HL-60/S4 (cell line): ENCODE results near the gene AICDA.
"Not testable (repeated sequence)": the region's sequence is repeated elsewhere in the genome, so short reads cannot be mapped to it uniquely, and the experiment has no call there.

ENCODE experiments used
- in situ Hi-C: fragments of 300-500 bp; cut with MboI; formaldehyde crosslinking; loops from 2 replicates; pipeline ENCODE4 v1.14.3; 2022; ENCODE audit warnings: low sequenced_read_pairs

Gene AICDA

GRCh38 chr12:8612629-8613028, at the start of gene AICDA:
TSS of gene AICDA (minus strand) at chr12:8612859. CDS start at chr12:8612767, 92 bp downstream.
- in situ Hi-C loops: no loop called here

DNA sequence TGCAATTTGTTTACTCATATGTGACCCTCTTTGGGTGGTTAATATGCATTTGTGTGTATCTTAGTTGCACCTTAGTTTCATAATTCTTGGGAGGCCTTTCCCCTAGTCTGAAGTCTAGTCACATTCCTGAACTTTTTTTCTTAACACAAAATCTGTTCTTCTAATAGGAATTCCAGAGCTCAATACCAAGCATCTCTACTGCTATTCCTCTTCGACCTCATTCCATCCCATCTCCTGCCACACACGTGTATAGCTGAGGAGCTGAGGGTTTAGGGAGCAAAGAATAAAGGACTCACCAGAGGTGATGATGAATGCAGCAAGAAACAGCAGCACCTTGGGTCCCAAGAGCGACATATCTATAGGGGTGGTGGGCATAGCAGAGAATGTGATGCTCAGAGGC, 49.1 kb upstream of the AICDA start:
- in situ Hi-C loops: no loop called here

GRCh38 chr12:8661016-8661415, 48.4 kb upstream of the AICDA start:
- in situ Hi-C loops: no loop called here

- in situ Hi-C loops: no loop called here
These were observed 45.7 kb upstream of the AICDA start for GRCh38 chr12:8658346-8658745.

- in situ Hi-C loops: no loop called here
These were observed 42.8 kb upstream of the AICDA start for GRCh38 chr12:8655421-8655820.

GRCh38 chr12:8648576-8649205, 36.0 kb upstream of the AICDA start:
- in situ Hi-C loops: no loop called here

DNA sequence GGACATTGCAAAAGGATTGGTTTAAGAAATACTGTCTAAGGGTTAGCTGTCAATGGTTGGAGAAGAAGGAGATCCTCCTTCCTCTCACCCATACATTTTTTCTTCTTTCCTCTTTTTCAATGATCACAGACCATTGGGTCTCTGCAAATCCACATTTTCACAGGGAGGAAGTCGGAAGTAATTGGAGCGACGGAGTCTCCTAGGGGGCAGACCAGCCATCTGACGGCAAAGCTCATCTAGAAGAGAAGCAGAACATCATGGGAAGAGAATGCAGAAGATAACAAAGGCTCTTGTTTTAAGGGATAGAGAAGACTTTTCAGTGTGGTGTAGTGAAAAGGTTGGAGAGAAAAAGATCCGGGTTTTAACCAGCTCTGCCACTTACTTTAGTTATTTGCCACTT, 35.3 kb upstream of the AICDA start:
- in situ Hi-C loops: no loop called here

DNA sequence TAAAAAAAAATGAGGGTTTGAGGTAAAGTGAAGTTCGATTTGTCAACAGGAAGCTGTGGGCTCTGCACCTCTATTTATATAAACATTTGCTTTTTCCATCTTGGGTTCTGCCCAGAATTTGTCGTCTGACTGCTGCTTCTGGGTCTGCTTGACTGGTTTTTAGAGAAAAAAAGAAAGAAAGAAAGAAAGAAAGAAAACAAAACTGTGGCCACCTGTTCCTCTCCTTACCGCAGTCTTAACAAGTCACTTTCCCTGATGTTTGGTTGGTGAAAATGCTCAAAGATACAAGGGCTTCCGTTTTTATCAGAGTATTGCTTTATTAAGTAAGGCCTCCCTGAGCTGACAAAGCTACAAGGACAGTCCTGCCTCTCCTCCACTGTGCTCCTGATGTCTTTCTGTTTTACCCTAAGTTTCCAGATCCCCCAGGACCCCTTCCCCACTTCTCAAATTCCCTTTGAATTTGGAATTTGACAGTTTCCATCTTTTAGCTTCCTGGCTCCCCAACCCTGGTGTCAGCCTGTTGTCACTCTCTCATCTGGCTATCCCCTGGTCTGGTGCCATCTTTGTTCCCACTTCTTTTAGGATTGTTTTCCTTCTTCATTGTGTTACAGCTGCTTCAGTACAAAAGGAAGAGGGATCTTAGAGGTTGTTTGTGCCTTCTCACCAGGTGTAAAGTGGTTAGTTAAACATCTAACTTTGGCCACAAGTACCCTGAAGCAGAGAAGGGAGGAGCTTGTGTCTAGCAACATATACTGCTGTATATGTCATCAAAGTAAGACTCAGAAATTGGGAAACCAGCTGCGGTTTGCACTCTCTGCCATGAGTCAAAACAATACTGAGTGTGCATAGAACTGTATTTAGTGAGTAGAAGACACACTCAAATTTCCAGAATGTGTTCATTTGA, 31.9 kb upstream of the AICDA start:
- in situ Hi-C loops: no loop called here

DNA sequence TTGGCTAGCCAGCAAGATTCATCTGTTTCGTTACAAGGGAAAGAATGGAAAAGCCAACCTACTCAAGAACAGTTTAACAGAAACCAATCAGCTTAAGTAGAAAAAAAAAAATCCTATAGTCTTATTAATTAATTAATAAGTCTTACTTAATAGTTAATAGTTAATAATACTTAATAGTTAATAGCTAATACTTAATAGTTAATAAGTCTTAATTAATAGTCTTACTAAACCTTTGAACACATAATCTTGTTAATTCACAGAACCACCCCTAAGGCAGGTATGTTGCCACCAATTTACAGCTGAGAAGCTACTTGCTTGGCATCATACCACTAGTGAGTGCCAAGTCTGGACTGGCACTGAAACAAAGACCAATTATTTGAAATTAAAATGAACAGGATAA, 30.1 kb upstream of the AICDA start:
- in situ Hi-C loops: no loop called here

DNA sequence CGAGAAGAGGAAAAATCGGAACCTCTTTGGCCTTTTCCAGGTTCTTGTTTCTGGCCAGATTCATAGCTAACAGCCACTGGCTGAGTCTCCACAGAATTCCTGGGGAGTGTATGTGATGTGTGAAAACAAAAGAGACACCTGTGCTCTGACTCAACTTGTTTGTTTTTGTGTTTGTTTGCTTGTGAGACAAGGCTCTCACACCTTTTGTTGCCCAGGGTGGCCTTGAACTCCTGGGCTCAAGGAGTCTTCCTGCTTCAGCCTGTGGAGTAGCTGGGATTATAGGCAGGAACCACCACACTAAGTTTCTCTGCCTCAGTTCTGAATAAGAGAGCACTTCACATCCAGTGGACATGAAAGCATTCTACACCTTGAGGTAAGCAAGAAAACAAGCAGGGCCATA, 27.3 kb upstream of the AICDA start:
- in situ Hi-C loops: no loop called here

GRCh38 chr12:8638951-8639350, 26.3 kb upstream of the AICDA start:
- in situ Hi-C loops: no loop called here

DNA sequence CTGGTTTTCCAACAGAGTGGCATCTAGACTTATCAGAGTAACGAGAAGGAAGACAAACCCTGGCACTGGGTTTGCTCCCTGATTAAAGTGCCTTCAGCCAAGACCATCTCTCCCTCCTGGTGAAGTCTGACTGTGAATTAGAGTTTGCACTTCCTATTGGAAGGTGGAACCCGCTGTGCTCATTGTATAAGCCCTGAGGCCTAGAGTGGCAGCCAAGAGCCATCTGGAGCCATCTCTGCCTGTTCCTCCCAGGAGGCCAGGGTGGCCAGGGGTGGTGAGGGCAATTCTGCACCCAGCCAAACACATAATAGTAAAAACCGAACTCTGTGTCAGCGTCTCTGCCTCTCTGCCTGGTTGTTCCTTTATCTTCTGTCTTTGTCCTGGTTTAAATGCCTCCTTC, 25.0 kb upstream of the AICDA start:
- in situ Hi-C loops: no loop called here

DNA sequence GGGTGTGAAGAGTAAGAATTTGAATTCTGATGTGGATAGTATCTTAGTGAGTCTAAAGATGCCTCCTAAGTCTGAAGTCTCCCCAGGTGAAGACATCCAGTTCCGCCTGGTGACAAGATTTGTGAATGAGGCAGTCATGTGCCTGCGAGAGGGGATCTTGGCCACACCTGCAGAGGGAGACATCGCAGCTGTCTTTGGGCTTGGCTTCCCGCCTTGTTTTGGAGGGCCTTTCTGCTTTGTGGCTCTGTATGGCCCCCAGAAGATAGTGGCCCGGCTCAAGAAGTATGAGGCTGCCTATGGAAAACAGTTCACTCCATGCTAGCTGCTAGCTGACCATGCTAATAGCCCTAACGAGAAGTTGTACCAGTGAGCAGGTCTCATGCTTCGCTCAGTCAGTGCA, 24.6 kb upstream of the AICDA start:
- in situ Hi-C loops: no loop called here

GRCh38 chr12:8636581-8636980, 23.9 kb upstream of the AICDA start:
- in situ Hi-C loops: no loop called here

DNA sequence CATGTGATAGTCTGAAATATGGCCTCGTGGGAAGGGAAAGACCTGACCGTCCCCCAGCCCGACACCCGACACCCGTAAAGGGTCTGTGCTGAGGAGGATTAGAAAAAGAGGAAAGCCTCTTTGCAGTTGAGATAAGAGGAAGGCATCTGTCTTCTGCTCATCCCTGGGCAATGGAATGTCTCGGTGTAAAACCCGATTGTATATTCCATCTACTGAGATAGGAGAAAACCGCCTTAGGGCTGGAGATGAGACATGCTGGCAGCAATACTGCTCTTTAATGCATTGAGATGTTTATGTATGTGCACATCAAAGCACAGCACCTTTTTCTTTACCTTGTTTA, 23.3 kb upstream of the AICDA start:
- in situ Hi-C loops: not testable (repeated sequence)

- in situ Hi-C loops: not testable (repeated sequence)
These were observed 22.8 kb upstream of the AICDA start for GRCh38 chr12:8635342-8636006.

- in situ Hi-C loops: no loop called here
These were observed 17.5 kb upstream of the AICDA start for GRCh38 chr12:8630131-8630530.

GRCh38 chr12:8629486-8630033, 16.9 kb upstream of the AICDA start:
- in situ Hi-C loops: no loop called here

GRCh38 chr12:8628731-8629130, 16.1 kb upstream of the AICDA start:
- in situ Hi-C loops: no loop called here

DNA sequence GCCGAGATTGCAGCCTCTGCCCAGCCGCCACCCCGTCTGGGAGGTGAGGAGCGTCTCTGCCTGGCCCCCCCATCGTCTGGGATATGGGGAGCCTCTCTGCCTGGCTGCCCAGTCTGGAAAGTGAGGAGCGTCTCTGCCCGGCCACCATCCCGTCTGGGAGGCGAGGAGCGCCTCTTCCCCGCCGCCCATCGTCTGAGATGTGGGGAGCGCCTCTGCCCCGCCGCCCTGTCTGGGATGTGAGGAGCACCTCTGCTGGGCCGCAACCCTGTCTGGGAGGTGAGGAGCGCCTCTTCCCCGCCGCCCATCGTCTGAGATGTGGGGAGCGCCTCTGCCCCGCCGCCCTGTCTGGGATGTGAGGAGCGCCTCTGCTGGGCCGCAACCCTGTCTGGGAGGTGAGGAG, 12.1 kb upstream of the AICDA start:
- in situ Hi-C loops: not testable (repeated sequence)

DNA sequence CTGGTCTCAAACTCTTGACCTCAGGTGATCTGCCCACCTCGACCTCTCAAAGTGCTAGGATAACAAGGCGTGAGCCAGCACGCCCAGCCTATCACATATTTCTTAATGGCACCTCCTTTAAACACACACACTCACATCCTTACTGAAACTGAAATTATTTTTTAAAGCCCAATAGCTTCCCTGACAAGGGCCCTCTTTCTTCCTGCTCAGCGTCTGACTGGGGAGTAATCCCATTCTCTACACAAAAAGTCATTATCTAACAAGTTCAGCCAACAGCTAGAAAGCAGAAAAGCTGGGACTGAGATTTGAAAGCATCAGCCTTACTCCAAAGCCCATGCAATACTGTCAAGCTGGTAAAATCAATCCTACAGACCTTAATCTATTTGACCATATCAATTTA, 10.0 kb upstream of the AICDA start:
- in situ Hi-C loops: no loop called here

DNA sequence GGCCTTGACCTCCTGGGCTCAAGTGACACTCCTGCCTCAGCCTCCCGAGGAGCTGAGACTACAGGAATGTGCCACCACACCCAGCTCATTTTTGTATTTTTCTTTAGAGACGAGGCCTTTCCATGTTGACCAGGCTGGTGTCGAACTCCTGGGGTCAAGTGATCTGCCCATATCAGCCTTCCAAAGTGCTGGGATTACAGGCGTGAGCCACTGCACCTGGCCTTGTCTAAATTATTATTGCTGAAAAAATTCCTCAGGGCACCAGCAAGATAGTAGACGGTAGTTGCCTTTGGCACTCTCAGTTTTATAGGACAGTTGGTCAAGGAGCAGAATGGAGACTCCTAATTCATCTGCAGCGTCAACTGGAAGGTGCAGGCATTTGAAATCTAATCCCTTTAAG, 2.5 kb upstream of the AICDA start:
- in situ Hi-C loops: no loop called here
